Panc1 (cell line): ENCODE data around the gene PCGF3. TPM values are rescaled to one million over a fixed set of nuclear protein-coding genes. Genes with fewer than 3 reads are reported as not detected.

Source experiments
- ATAC-seq: fragments of 200-7000 bp; cut with Tn5 transposase; 2 replicates; pipeline ENCODE4 v1.9.1; 2020; ENCODE audit warnings: mild to moderate bottlenecking, moderate library complexity
- BruUV-seq: library from RNA; stranded (reverse); fragments of 400-500 nt; replicated peaks from 2 replicates; lab custom pipeline; 2021; lab: Mats Ljungman, UMichigan
- CTCF ChIA-PET: fragments of 300-600 bp; sonication (Branson Sonifier 250); formaldehyde crosslinking; loops from one replicate; lab custom pipeline; 2022; ENCODE audit warnings: antibody characterized with exemption; lab: Charles Lee
- POLR2A ChIA-PET: fragments of 300-600 bp; sonication (Branson Sonifier 250); formaldehyde crosslinking; loops from one replicate; lab custom pipeline; 2022; ENCODE audit warnings: antibody characterized with exemption; lab: Charles Lee
- DNase-seq: peaks from one replicate; pipeline ENCODE4 v3.0.0-alpha.2; 2010; ENCODE audit warnings: low read depth, low spot score
- H3K27ac ChIP-seq: 2 replicates; pipeline ENCODE4 v1.5.1; 2011; ENCODE audit warnings: mild to moderate bottlenecking, low read length, inconsistent platforms
- H3K27me3 ChIP-seq: fragments of 200-500 bp; sonication (Bioruptor generic); 2 replicates; pipeline ENCODE4 v1.6.0; 2014; ENCODE audit warnings: low read length, inconsistent platforms; ENCODE audit not compliant: control insufficient read depth, insufficient read depth
- H3K36me3 ChIP-seq: fragments of 200-500 bp; sonication (Bioruptor generic); 2 replicates; pipeline ENCODE4 v1.5.1; 2014; ENCODE audit warnings: inconsistent platforms, mild to moderate bottlenecking, low read length, moderate library complexity; ENCODE audit not compliant: control insufficient read depth, insufficient read depth
- H3K4me1 ChIP-seq: 2 replicates; pipeline ENCODE4 v1.5.1; 2011; ENCODE audit warnings: inconsistent platforms, mild to moderate bottlenecking, low read length, moderate library complexity; ENCODE audit not compliant: control insufficient read depth, insufficient read depth
- H3K4me3 ChIP-seq, 2 experiments: 2 replicates each; pipeline ENCODE4 v1.5.1; 2011 to 2012; ENCODE audit warnings: low read depth in 2 of 2, low read length in 2 of 2, mild to moderate bottlenecking in 2 of 2, inconsistent platforms in 1 of 2, moderate library complexity in 1 of 2
- H3K9me3 ChIP-seq: fragments of 200-500 bp; sonication (Bioruptor generic); 2 replicates; pipeline ENCODE4 v1.5.1; 2014; ENCODE audit warnings: low read depth, mild to moderate bottlenecking, inconsistent platforms, low read length, moderate library complexity; ENCODE audit not compliant: control insufficient read depth, insufficient read depth
- CTCF ChIP-seq: fragments of 450-650 bp; IDR thresholded peaks from 2 replicates; pipeline ENCODE4 v1.5.1; 2017; ENCODE audit warnings: mild to moderate bottlenecking
- POLR2AphosphoS5 ChIP-seq: IDR thresholded peaks from 2 replicates; pipeline ENCODE4 v1.6.1; 2012; ENCODE audit warnings: mild to moderate bottlenecking, low read depth, low read length, moderate library complexity
- REST ChIP-seq, 2 experiments: IDR thresholded peaks; 2 replicates each; pipeline ENCODE4 v1.6.1; 2011 to 2012; ENCODE audit warnings: low read depth in 2 of 2, control low read depth in 1 of 2, low read length in 1 of 2, mild to moderate bottlenecking in 1 of 2, moderate library complexity in 1 of 2; ENCODE audit not compliant: insufficient read depth in 1 of 2
- SIN3A ChIP-seq: IDR thresholded peaks from 2 replicates; pipeline ENCODE4 v1.6.1; 2012; ENCODE audit warnings: low read depth, mild to moderate bottlenecking, low read length, moderate library complexity, borderline replicate concordance; ENCODE audit not compliant: insufficient read depth
- TCF7L2 ChIP-seq: IDR thresholded peaks from 2 replicates; pipeline ENCODE4 v1.6.1; 2011; ENCODE audit warnings: mild to moderate bottlenecking, low read depth, low read length, inconsistent platforms
- in situ Hi-C: cut with HindIII; loops from 2 replicates; pipeline ENCODE4 v1.10.0; 2016; ENCODE audit warnings: low sequenced_read_pairs, low pct_unique_long_range_greater_than_20kb
- intact Hi-C: fragments of 100-400 bp; cut with micrococcal nuclease; formaldehyde crosslinking; loops from one replicate; pipeline ENCODE4 v1.10.0; 2022; ENCODE audit not compliant: unreplicated experiment
- total RNA-seq: library from RNA; stranded (reverse); gene quantifications from one replicate; pipeline ENCODE4 v1.2.1, GENCODE V29; 2021; ENCODE audit not compliant: unreplicated experiment

Gene PCGF3
- total RNA-seq, 1 experiment from 2014 or later: 44.6 TPM

GRCh38 chr4:657338-657833 lies 48.2 kb upstream of the PCGF3 start:
- CTCF ChIA-PET: no interaction called here
- BruUV-seq: no TSS peak
- DNase-seq: no peak
- H3K36me3 ChIP-seq: no peaks in the 10 kb centered on the region
- no peaks in the 10 kb centered on the region for H3K4me1 ChIP-seq
- POLR2A ChIA-PET: no interaction called here
- no peaks in the 10 kb centered on the region for H3K9me3 ChIP-seq
- H3K4me3 ChIP-seq: no peak overlapping the region
- intact Hi-C loops: no loop called here
- H3K27me3 ChIP-seq: no peaks in the 10 kb centered on the region
- no peak for TF ChIP-seq SIN3A
- no peak for TF ChIP-seq CTCF
- no peak for TF ChIP-seq POLR2AphosphoS5
- no peak for TF ChIP-seq REST (IDR thresholded peaks at IDR 0.05; ENCODE audit: insufficient read depth in 1 of 2, low read depth in 2 of 2, low read length in 1 of 2)
- TF ChIP-seq TCF7L2: no peak
- H3K27ac ChIP-seq: no peak overlapping the region
- no peak for ATAC-seq
- in situ Hi-C loops: no loop called here

- DNase-seq (no peak), ATAC-seq (no peak)
- no peaks in the 10 kb centered on the region for H3K4me1 ChIP-seq
- BruUV-seq: no TSS peak
- no peaks in the 10 kb centered on the region for H3K9me3 ChIP-seq
- no peak for TF ChIP-seq CTCF
- H3K27ac ChIP-seq: no peak overlapping the region
- no peaks in the 10 kb centered on the region for H3K36me3 ChIP-seq
- no peaks in the 10 kb centered on the region for H3K27me3 ChIP-seq
- ChIA-PET CTCF (no interaction called here), POLR2A (no interaction called here)
- H3K4me3 ChIP-seq: no peak overlapping the region
- in situ Hi-C loops: no loop called here
- intact Hi-C loops: no loop called here
These were observed 47.6 kb upstream of the PCGF3 start for GRCh38 chr4:657834-658667.
